Measurements from ENCODE around the gene NFATC2.
A peak's percentile ranks its signal among the peaks of the same experiment; 100 is the strongest.

The NFATC2 gene

DNA sequence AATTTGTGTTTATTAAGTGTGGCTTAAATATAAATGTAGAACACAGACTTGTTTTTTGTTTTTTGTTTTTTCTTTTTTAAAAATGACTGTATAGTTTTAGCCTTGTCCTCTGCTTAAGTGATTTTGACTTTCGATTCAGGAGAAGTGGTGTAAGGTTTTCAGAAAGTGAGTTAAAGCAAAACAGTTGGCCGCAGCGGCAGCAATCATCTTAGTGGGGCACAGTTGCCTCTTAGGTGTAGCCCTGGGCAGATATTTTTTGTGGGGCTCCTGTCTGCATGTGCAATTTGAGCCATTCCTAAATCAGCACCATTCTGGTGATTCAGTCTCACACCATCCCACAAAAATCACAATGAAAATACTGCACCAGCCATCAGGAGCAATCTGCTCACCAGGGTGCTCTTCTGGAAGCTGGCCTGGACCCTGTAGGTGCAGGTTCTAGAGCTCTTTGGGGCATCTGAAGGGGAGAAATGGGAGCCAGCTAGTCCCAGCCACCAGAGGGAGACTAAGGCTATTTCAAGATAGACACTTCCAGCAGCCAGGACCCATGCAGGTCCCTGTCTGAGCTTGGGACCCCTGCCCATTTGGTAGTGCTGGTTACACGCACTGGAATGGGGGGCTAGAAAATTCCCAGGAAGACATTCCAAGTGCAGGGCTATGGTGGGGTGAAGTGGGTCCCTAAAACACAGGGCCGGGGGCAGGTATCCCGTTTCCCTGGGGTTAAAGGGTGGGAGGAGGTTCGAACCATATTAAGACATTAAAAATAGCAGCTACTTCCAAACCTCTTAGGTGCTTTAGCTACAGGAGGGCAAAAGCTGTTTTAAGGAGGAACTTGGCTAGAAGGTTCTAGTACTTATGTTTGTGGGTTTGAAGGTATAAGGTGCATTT lies 156.6 kb downstream of the NFATC2 start:
- TF ChIP-seq, protein P1, sequence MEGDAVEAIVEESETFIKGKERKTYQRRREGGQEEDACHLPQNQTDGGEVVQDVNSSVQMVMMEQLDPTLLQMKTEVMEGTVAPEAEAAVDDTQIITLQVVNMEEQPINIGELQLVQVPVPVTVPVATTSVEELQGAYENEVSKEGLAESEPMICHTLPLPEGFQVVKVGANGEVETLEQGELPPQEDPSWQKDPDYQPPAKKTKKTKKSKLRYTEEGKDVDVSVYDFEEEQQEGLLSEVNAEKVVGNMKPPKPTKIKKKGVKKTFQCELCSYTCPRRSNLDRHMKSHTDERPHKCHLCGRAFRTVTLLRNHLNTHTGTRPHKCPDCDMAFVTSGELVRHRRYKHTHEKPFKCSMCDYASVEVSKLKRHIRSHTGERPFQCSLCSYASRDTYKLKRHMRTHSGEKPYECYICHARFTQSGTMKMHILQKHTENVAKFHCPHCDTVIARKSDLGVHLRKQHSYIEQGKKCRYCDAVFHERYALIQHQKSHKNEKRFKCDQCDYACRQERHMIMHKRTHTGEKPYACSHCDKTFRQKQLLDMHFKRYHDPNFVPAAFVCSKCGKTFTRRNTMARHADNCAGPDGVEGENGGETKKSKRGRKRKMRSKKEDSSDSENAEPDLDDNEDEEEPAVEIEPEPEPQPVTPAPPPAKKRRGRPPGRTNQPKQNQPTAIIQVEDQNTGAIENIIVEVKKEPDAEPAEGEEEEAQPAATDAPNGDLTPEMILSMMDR (IDR thresholded peaks at IDR 0.05; ENCODE audit: borderline replicate concordance, insufficient read depth, low read depth, low read length), result peak; percentile 58; the same call in 1 of the 2 replicates
- H3K4me3 ChIP-seq (ENCODE audit: low read depth, low read length), result no peak overlapping the region

DNA sequence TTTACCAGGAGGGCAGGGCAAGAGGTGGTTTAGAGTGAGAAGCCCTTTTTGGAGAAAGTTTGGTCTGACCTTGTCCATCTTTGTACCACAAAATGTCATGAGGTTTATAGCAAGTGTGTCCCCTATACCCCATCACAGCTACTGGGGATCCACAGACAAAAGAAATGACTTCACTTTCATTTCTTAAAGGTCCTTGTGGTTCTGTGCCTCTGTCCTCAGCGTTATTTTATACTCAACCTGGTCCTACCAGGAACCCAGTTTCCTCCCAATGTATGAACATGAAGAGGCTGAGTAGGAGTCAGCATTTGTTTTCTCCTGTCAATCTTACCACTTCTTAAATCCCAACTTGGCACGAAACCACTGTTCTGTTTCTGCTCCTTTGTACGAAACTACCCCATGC lies 157.6 kb downstream of the NFATC2 start:
- no peak overlapping the region for H3K4me3 ChIP-seq (ENCODE audit: low read depth, low read length)
- TF ChIP-seq, protein P1 (IDR thresholded peaks at IDR 0.05; ENCODE audit: borderline replicate concordance, insufficient read depth, low read depth, low read length), result no peak

DNA sequence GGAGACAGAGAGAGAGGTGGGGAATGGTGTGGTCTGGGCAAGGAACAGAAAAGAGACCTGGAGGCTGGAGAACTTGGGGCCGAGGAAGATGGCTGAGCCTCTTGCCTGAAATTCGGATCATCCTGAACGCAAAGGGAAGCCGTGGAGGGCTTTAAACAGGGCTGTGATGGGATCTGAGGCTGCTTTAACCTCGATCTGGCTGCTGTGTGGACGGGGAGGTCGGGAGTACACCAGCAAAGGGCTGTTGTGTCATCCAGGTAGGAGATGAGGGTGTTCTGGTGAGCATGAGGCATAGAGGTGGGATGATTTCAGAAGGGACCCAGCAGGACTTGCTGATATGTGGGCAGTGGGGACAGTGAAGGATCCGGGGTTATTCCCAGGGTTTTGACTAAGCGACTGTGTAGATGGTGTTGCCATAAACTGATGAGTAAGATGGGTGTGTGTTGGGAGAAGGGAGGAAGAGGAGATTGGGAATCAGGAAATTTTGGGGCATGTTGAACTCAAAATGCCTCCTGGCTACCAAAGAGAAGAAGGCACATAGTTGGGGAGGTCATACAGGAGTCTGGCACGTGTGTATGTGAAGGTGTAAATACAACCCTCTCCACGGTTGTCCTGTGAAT lies 158.5 kb downstream of the NFATC2 start:
- no peak overlapping the region for H3K4me3 ChIP-seq (ENCODE audit: low read depth, low read length)
- TF ChIP-seq, protein P1 (IDR thresholded peaks at IDR 0.05; ENCODE audit: borderline replicate concordance, insufficient read depth, low read depth, low read length), result no peak

DNA sequence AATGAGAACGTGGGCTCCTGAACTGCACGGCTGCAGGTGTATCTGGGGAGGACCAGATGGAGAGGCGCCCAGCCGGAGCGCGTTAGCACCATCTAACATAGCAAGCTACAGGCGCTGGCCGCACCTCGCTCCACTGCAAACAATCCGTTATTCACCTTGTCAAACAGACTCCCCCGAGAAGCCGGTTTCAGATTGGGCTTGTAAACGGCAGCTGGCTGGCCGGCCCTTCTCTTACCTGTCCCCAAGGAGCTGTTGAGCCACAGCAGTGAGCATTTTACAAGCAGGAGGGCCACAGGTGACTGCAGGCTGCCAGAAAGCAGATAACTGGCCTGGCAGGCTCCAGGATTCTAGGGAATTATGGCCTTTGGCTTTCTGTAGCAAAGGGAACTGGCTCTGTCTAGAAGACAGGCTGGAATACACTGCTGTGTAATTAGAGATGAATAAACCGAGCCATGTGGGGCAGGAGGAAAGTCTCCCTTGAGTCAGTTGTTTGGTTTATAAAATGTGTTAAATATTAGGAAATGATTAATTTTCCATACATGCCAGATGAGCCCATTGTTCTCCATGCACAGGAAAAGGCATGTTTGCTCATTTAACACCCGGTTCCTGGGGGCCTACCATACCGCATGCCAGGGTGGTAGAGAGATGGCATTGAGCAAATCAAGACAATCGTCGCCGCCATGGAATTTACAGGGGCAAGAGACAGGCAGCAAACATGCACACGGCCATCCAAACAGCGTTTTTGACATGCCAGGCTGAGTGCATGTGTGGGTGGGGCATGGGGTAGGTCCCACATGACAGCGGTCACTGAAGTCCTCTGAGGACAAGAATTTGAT lies 159.3 kb downstream of the NFATC2 start:
- no peak overlapping the region for H3K4me3 ChIP-seq (ENCODE audit: low read depth, low read length)
- TF ChIP-seq, protein P1 (IDR thresholded peaks at IDR 0.05; ENCODE audit: borderline replicate concordance, insufficient read depth, low read depth, low read length), result no peak

DNA sequence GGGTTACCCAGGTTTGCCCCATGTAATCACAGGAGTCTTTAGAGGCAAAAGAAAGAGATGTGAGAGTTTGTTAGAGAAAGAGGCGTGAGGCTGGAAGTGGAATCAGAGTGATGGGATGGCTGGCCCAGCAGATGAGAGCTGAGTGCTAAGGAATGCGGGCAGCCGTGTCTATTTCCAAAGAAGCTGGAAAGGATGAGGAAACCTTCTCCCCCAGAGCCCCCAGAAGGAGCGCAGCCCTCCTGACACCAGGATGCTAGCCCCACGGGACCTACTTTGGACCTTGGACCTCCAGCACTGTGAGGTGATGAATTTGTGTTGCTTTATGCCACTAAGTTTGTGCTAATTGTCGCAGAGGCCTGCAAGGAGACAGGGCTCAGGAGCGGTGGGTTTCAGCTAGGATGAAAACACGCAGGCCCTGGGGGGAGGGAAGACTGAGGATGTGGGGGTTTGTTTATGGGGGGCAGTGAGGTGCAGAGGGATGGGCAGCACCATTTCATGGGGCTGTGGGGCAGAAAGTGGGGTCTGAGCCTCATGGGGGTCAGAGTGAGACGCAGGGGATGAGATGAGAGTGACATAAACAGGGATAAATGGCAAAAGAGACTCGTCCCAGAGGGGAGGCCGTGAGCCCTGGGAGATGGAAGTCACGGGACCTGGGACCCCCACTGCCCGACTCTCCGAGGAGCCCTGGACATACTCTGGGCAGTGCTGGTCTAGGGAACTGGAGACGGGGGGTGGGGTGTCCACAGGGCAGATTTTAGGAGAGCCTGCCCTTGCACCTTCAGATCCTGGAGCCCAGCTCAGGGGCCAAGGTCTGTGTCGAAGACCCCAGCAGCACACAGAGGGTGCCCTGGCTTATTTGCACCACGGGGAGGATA lies 160.2 kb downstream of the NFATC2 start:
- TF ChIP-seq, protein P1 (IDR thresholded peaks at IDR 0.05; ENCODE audit: borderline replicate concordance, insufficient read depth, low read depth, low read length), result no peak
- no peak overlapping the region for H3K4me3 ChIP-seq (ENCODE audit: low read depth, low read length)

DNA sequence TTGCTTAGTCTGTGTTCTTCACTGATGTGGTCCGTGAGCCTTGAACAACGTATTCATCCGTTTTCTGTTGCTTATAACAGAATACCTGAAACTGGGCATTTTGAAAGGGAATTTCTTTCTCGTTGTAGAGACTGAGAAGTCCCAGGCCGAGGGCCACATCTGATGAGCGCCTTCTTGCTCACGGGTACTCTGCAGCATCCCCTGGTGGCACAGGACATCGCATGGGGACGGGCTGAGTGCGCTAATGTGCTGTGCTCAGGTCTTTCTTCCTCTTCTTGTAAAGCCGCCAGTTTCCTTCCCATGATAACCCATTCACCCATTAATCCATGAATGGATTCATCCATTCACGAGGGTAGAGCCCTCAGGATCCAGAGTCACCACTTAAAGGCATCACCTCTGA lies 161.0 kb downstream of the NFATC2 start:
- H3K4me3 ChIP-seq (ENCODE audit: low read depth, low read length), result no peak overlapping the region
- TF ChIP-seq, protein P1 (IDR thresholded peaks at IDR 0.05; ENCODE audit: borderline replicate concordance, insufficient read depth, low read depth, low read length), result peak; percentile 10; the same call in 1 of the 2 replicates

All from GM12875 (cell line).